IMR-90 (cell line): ENCODE data around the gene PADI1. TPM values are rescaled to one million over a fixed set of nuclear protein-coding genes. Genes with fewer than 3 reads are reported as not detected.
A peak's percentile ranks its signal among the peaks of the same experiment; 100 is the strongest.

Source experiments
- ATAC-seq: fragments of 200-7000 bp; cut with Tn5 transposase; 2 replicates; pipeline ENCODE4 v1.9.1; 2020; ENCODE audit warnings: low read depth, mild to moderate bottlenecking, moderate library complexity
- BruUV-seq: library from RNA; stranded (reverse); fragments of 400-500 nt; replicated peaks from 2 replicates; lab custom pipeline; 2021; lab: Mats Ljungman, UMichigan
- CTCF ChIA-PET: fragments of 300-600 bp; formaldehyde crosslinking; extraction: SDS; loops from one replicate; lab custom pipeline; 2021; ENCODE audit warnings: antibody characterized with exemption; lab: Yijun Ruan, JAX
- POLR2A ChIA-PET: fragments of 300-600 bp; sonication (Branson Sonifier 250); formaldehyde crosslinking; loops from one replicate; lab custom pipeline; 2022; ENCODE audit warnings: antibody characterized with exemption; ENCODE audit not compliant: unreplicated experiment; lab: Charles Lee
- DNase-seq: peaks from one replicate; pipeline ENCODE4 v3.0.0; 2013
- H2AFZ ChIP-seq: replicated peaks from 2 replicates; pipeline ENCODE3; 2013; ENCODE audit warnings: low read length, mild to moderate bottlenecking; ENCODE audit not compliant: poor library complexity
- H2AK5ac ChIP-seq: 2 replicates; pipeline ENCODE4 v1.6.1; 2013; ENCODE audit warnings: low read depth, low read length, inconsistent platforms
- H2AK9ac ChIP-seq: replicated peaks from 2 replicates; pipeline ENCODE3; 2013; ENCODE audit warnings: mild to moderate bottlenecking, low read depth, low read length, moderate library complexity; ENCODE audit not compliant: poor library complexity
- H2BK120ac ChIP-seq: 2 replicates; pipeline ENCODE4 v1.6.1; 2013; ENCODE audit warnings: low read depth, low read length, inconsistent platforms
- H2BK15ac ChIP-seq: 3 replicates; pipeline ENCODE4 v1.6.1; 2013; ENCODE audit warnings: low read depth, low read length, inconsistent platforms
- H2BK20ac ChIP-seq: 2 replicates; pipeline ENCODE4 v1.6.1; 2013; ENCODE audit warnings: low read depth, mild to moderate bottlenecking, inconsistent platforms, low read length, moderate library complexity
- H2BK5ac ChIP-seq: 2 replicates; pipeline ENCODE4 v1.6.1; 2013; ENCODE audit warnings: mild to moderate bottlenecking, low read depth, low read length, inconsistent platforms; ENCODE audit not compliant: poor library complexity, severe bottlenecking
- H3K14ac ChIP-seq: replicated peaks from 2 replicates; pipeline ENCODE4 v1.6.1; 2013; ENCODE audit warnings: low read depth, low read length, inconsistent platforms
- H3K18ac ChIP-seq: 2 replicates; pipeline ENCODE4 v1.6.1; 2013; ENCODE audit warnings: low read depth, low read length, control low read depth
- H3K23ac ChIP-seq: 2 replicates; pipeline ENCODE4 v1.6.1; 2013; ENCODE audit warnings: low read depth, low read length, inconsistent platforms
- H3K27ac ChIP-seq: 2 replicates; pipeline ENCODE4 v1.5.1; 2013; ENCODE audit warnings: mild to moderate bottlenecking, control low read depth, low read length; ENCODE audit not compliant: insufficient read depth
- H3K27me3 ChIP-seq: 2 replicates; pipeline ENCODE4 v1.6.1; 2013; ENCODE audit warnings: low read length; ENCODE audit not compliant: control insufficient read depth, insufficient read depth
- H3K36me3 ChIP-seq: 2 replicates; pipeline ENCODE4 v1.6.1; 2013; ENCODE audit warnings: low read length, mixed read lengths; ENCODE audit not compliant: control insufficient read depth, insufficient read depth
- H3K4ac ChIP-seq: 2 replicates; pipeline ENCODE4 v1.6.1; 2013; ENCODE audit warnings: low read depth, low read length, inconsistent platforms
- H3K4me1 ChIP-seq: 2 replicates; pipeline ENCODE4 v1.6.1; 2013; ENCODE audit warnings: low read length, mixed read lengths; ENCODE audit not compliant: control insufficient read depth, insufficient read depth
- H3K4me2 ChIP-seq: 2 replicates; pipeline ENCODE4 v1.6.1; 2013; ENCODE audit warnings: low read depth, mild to moderate bottlenecking, control low read depth, low read length, moderate library complexity
- H3K4me3 ChIP-seq: 2 replicates; pipeline ENCODE4 v1.5.1; 2013; ENCODE audit warnings: low read depth, mild to moderate bottlenecking, control low read depth, low read length, moderate library complexity; ENCODE audit not compliant: insufficient read depth
- H3K56ac ChIP-seq: 2 replicates; pipeline ENCODE4 v1.6.1; 2013; ENCODE audit warnings: low read length, inconsistent platforms; ENCODE audit not compliant: insufficient read depth; ENCODE audit errors: extremely low read depth
- H3K79me1 ChIP-seq, 2 experiments: 2 replicates each; pipeline ENCODE4 v1.6.1; 2013; ENCODE audit warnings: low read length in 2 of 2, inconsistent platforms in 1 of 2, low read depth in 1 of 2
- H3K9ac ChIP-seq: 2 replicates; pipeline ENCODE4 v1.6.1; 2013; ENCODE audit warnings: low read depth, low read length, control low read depth
- H3K9me1 ChIP-seq: 2 replicates; pipeline ENCODE4 v1.6.1; 2013; ENCODE audit warnings: low read length, inconsistent platforms; ENCODE audit not compliant: insufficient read depth
- H3K9me3 ChIP-seq: 2 replicates; pipeline ENCODE4 v1.6.1; 2013; ENCODE audit warnings: low read length; ENCODE audit not compliant: control insufficient read depth, insufficient read depth
- H4K20me1 ChIP-seq: 2 replicates; pipeline ENCODE4 v1.6.1; 2013; ENCODE audit warnings: low read length, inconsistent platforms; ENCODE audit not compliant: insufficient read depth
- H4K5ac ChIP-seq: 2 replicates; pipeline ENCODE4 v1.6.1; 2013; ENCODE audit warnings: mild to moderate bottlenecking, low read depth, low read length, control low read depth
- H4K8ac ChIP-seq, 2 experiments: 2 replicates each; pipeline ENCODE4 v1.6.1; 2013; ENCODE audit warnings: low read depth in 2 of 2, low read length in 2 of 2, control low read depth in 1 of 2, inconsistent platforms in 1 of 2
- H4K91ac ChIP-seq: 2 replicates; pipeline ENCODE4 v1.6.1; 2013; ENCODE audit warnings: low read depth, low read length, inconsistent platforms; ENCODE audit not compliant: insufficient read depth
- CEBPB ChIP-seq: IDR thresholded peaks from 2 replicates; pipeline ENCODE4 v1.6.1; 2012; ENCODE audit warnings: low read depth, low read length, improper control_type of control experiment
- CHD1 ChIP-seq: IDR thresholded peaks from 2 replicates; pipeline ENCODE4 v1.6.1; 2012; ENCODE audit warnings: low read depth, low read length, improper control_type of control experiment
- MAFK ChIP-seq: IDR thresholded peaks from 2 replicates; pipeline ENCODE4 v1.6.1; 2012; ENCODE audit warnings: low read depth, low read length, improper control_type of control experiment
- MAZ ChIP-seq: IDR thresholded peaks from 2 replicates; pipeline ENCODE4 v1.6.1; 2012; ENCODE audit warnings: low read depth, mild to moderate bottlenecking, low read length, improper control_type of control experiment, moderate library complexity, borderline replicate concordance
- MXI1 ChIP-seq: IDR thresholded peaks from 2 replicates; pipeline ENCODE4 v1.6.1; 2012; ENCODE audit warnings: low read depth, mild to moderate bottlenecking, low read length, moderate library complexity, borderline replicate concordance
- NFE2L2 ChIP-seq: fragments of 150-350 bp; IDR thresholded peaks from 2 replicates; pipeline ENCODE4 v1.6.1; 2016; ENCODE audit warnings: low read depth, mild to moderate bottlenecking, low read length
- POLR2A ChIP-seq: IDR thresholded peaks from 2 replicates; pipeline ENCODE4 v1.6.1; 2012; ENCODE audit warnings: mild to moderate bottlenecking, low read depth, low read length
- RCOR1 ChIP-seq: IDR thresholded peaks from 2 replicates; pipeline ENCODE4 v1.6.1; 2012; ENCODE audit warnings: mild to moderate bottlenecking, low read length, improper control_type of control experiment; ENCODE audit not compliant: insufficient replicate concordance
- RFX5 ChIP-seq: IDR thresholded peaks from 2 replicates; pipeline ENCODE4 v1.8.0; 2012; ENCODE audit warnings: low read depth, mild to moderate bottlenecking, low read length, moderate library complexity
- SMC3 ChIP-seq: fragments of 150-350 bp; IDR thresholded peaks from 2 replicates; pipeline ENCODE4 v1.6.1; 2016; ENCODE audit warnings: low read depth, mild to moderate bottlenecking, antibody characterized with exemption, low read length, moderate library complexity
- WGBS, 2 experiments: methylation state at CpG; one replicate each; pipeline versions ENCODE4 v1.1.5 to v1.1.7; 2013; ENCODE audit warnings: missing lambda C conversion rate in 2 of 2; ENCODE audit not compliant: insufficient read length in 1 of 2; ENCODE audit errors: extremely low coverage in 2 of 2; 5-methylcytosine and 5-hydroxymethylcytosine counted together
- dilution Hi-C: fragments of 300-500 bp; cut with HindIII; formaldehyde crosslinking; loops from one replicate; pipeline ENCODE4 v1.14.3; 2018; ENCODE audit warnings: low sequenced_read_pairs; ENCODE audit not compliant: unreplicated experiment
- in situ Hi-C: fragments of 300-500 bp; cut with MboI; formaldehyde crosslinking; loops from 3 replicates; pipeline ENCODE4 v1.14.3; 2019; ENCODE audit warnings: low sequenced_read_pairs, inconsistent platforms, mixed read lengths
- intact Hi-C: fragments of 100-400 bp; cut with micrococcal nuclease; formaldehyde crosslinking; loops from 2 replicates; pipeline ENCODE4 v1.10.0; 2022
- polyA plus RNA-seq, 3 experiments: library from polyadenylated mRNA; depleted of rRNA; stranded (reverse); fragments of >200 nt; gene quantifications; 2 replicates each; pipeline ENCODE4 v1.2.3, GENCODE V29; 2012; ENCODE audit warnings: low replicate concordance in 1 of 3
- total RNA-seq: library from RNA; depleted of rRNA; stranded (reverse); fragments of >200 nt; gene quantifications from 2 replicates; pipeline ENCODE4 v1.2.3, GENCODE V29; 2012

Gene PADI1
- total and polyA plus RNA-seq, 2 of the 4 experiments (the other 2 are of a cell fraction), result 0.17 TPM; not detected in 1

DNA sequence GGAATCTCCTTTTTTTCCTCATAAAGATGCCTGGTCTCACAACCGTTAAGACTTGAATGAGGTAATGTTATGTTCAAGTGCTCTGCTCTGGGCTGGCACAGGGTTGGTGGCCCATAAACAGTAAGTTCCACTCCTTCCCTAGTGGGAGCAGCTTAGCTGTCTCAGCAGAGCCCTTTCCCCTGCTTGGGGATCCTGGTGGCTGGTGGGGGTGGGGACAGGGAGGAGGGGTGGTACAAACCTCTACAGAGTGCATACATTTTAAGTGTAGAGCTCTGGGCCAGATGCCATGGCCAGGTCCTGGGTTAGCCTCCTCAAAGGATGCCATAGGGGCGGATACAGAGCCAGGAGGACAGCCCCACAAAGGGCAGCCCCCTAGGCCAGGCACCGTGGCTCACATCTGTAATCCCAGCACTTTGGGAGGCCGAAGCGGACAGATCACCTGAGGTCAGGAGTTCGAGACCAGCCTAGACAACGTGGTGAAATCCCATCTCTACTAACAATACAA is 20.7 kb upstream of the PADI1 start:
- BruUV-seq, result no TSS peak
- Histone ChIP-seq H4K91ac (no peak overlapping the region; the same call in 1 of the 2 replicates), H2BK120ac (no peak overlapping the region), H3K4ac (no peak overlapping the region; the same call in 1 of the 2 replicates), H2AK5ac (peak overlapping the region; percentile 28; the same call in 1 of the 2 replicates), H3K4me1 (no peaks in the 10 kb centered on the region), H4K8ac (no peak overlapping the region), H2BK20ac (no peak overlapping the region), H3K9ac (no peak overlapping the region), H3K9me1 (no peaks in the 10 kb centered on the region), H3K18ac (no peak overlapping the region), H3K14ac (no peak overlapping the region), H3K9me3 (peaks cover 4% of the 10 kb centered on the region; the same call in 1 of the 2 replicates), H3K27me3 (no peaks in the 10 kb centered on the region; the same call in 1 of the 2 replicates), H3K56ac (no peak overlapping the region), H2BK5ac (no peak overlapping the region), H2BK15ac (peak overlapping the region; percentile 59; the same call in 1 of the 3 replicates), H3K4me2 (no peak overlapping the region), H2AK9ac (no peak overlapping the region), H3K36me3 (no peaks in the 10 kb centered on the region), H2AFZ (peak overlapping the region; percentile 43), H3K23ac (no peak overlapping the region), H3K27ac (no peak overlapping the region), H4K5ac (no peak overlapping the region), H3K79me1 (no peaks in the 10 kb centered on the region), H3K4me3 (no peak overlapping the region), H4K20me1 (no peaks in the 10 kb centered on the region)
- DNase-seq, result no peak
- intact Hi-C loops (no loop called here), in situ Hi-C loops (no loop called here), dilution Hi-C loops (no loop called here)
- ChIA-PET CTCF (no interaction called here), POLR2A (no interaction called here)
- no peak for TF ChIP-seq RCOR1
- TF ChIP-seq RFX5, result no peak
- no peak for TF ChIP-seq MAZ
- no peak for TF ChIP-seq CEBPB
- TF ChIP-seq MAFK, result no peak
- TF ChIP-seq POLR2A, result no peak
- TF ChIP-seq SMC3, result no peak
- no peak for TF ChIP-seq NFE2L2
- no peak for TF ChIP-seq CHD1
- no peak for TF ChIP-seq MXI1
- no peak for ATAC-seq
- WGBS, 2 experiments, result 60% methylated on average over 1 of the region's 7 CpGs; no CpG with 5 or more reads in 1 of the 2 experiments
